CD4-positive, alpha-beta T cell treated with Interleukin-4 for 1 hour (primary cell): ENCODE data around the gene PRR5L.
"Not testable (repeated sequence)": the region's sequence is repeated elsewhere in the genome, so short reads cannot be mapped to it uniquely, and the experiment has no call there.

Experiments
- DNase-seq, 2 donors: peaks; one replicate each; pipeline ENCODE4 v3.0.0-alpha.2; 2020 to 2022

The PRR5L gene

DNA sequence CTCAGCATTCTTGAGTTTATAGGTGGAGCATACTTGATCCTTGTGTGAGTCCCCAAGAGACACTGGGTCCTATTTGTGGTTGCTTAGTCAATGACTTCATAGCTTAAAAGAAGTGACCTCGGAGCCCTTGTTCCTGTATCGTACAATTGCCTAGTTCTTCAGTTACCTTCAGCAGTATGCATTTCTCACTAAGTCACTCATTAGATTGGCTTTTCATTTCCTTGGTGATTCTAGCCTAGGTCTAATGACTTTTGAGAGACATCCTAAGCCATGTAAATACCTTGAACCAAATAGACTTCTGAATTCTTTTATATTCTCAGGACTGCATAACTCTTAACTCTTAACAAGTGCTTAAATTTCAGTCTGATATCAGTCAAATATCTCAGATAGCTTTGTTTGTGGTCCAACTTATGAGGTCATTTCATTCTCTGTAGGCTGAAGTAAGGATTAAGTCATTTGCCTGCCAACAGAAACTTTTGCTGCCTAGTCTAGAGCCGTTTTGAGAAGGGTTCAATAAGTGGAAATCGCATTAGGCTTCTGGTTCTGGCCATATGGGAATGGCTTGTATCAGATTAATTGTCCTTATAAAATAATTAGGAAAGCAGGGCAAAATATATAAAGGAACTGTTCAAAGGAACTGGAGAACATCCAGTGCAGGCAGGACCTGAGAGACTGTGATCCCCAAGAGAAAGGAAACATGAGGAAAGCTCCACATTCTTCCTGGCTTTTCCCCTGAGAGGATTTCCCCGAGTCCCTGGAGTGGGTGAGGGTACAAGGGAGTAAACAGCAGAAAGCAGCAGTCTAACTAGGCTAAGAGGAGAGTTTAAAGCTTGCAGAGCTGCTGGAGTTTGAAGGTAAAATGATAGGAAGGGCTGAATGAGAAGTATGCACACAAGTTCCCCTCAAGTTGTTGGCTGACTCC lies 174.1 kb downstream of the PRR5L start:
- no peak for DNase-seq

GRCh38 chr11:36471577-36471976 lies 175.5 kb downstream of the PRR5L start:
- no peak for DNase-seq

GRCh38 chr11:36475192-36475591 lies 179.1 kb downstream of the PRR5L start:
- DNase-seq = no peak

GRCh38 chr11:36478700-36479329 lies 182.7 kb downstream of the PRR5L start:
- peak; percentile 36 to 55 for DNase-seq

GRCh38 chr11:36480833-36481232 lies 184.7 kb downstream of the PRR5L start:
- DNase-seq = no peak

DNA sequence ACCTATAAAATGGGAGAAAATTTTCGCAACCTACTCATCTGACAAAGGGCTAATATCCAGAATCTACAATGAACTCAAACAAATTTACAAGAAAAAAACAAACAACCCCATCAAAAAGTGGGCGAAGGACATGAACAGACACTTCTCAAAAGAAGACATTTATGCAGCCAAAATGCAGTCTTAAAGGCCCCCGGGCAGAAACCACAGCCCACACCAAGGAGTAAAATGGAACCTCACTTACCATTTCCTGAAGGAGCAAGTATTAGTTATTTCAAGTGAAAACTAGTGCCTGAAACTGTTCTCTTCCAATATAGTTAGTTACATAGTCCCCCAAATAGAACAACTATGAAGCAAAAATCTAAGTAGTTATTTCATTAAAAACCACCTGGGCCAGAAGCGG lies 187.0 kb downstream of the PRR5L start:
- DNase-seq = not testable (repeated sequence)

- DNase-seq = no peak
Observed at GRCh38 chr11:36485298-36486002, 189.4 kb downstream of the PRR5L start.

DNA sequence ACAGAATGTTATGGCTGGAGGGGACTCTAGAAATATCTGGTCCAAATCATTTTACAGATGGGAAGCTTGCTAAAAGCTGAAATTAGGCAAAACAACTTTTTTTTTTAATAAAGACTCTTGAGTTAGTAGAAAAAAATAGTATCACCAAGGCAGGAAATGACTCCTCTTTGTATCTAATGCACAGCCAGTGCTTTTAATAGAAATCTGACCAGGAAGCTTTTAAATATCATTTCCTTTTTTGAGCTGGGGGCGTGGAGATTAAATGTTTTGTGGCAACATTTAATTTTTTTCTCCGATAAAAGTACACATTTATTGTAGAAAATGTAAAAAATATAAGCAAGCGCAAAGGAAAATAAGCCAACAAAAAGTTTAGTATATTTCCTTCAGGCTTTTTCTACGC lies 191.5 kb downstream of the PRR5L start:
- DNase-seq = no peak

GRCh38 chr11:36488096-36488495 lies 192.0 kb downstream of the PRR5L start:
- no peak for DNase-seq

DNA sequence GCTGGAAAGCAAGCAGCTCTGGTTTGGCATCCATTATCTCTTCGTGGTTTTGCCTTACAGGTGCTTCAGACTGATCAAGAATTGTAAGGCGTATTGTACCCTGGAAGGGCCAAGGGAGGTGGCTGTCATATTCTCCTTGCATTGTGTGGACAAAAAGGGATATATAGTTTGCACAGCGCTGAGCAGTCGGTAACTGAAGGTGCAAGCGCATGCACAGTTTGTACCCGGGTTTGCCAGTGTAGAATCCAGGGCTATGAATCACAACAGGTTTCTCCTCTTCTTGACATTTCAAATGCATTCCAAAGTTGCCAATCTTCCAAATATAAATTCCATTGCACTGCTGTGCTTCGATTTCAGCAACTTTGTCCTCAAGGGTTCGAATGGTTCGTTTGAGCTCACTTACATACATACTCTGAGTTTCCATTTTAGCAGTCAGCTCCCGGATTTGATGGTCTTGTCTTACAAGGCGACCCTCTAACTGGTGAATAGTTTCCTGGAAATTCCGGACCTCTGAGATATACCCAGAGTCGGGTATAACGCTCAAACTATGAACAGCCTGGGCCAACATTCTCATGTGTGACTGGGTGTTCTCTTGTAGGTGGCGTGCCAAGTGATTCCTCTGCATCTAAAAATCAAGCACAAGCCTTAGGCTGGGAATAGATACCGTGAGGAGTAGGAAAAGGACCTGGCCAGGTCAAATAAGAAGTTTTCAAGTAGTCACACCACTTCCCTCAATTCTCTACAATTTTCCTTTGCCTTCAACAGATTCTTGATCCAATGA lies 194.1 kb downstream of the PRR5L start:
- no peak for DNase-seq

- peak; percentile 30 to 69 for DNase-seq
Observed at GRCh38 chr11:36492724-36493304, 196.7 kb downstream of the PRR5L start.

DNA sequence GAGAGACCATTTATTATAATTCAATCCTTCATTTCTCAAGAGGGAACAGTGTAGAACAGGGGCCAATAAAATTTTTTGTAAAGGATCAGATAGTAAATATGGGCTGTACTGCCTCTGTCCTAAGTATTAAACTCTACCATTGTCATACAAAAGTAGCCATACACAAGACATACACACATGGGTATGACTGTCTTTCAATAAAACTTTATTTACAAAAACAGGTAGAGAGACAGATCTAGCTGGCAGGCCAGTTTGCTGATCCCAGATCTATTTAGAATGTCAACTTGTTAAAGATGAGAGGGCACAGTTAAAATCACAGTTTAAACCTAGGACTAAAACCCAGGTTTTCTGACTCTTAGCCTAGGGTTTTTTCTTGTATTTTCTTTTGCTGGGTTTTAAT lies 197.2 kb downstream of the PRR5L start:
- DNase-seq = no peak

- DNase-seq = no peak
Observed at GRCh38 chr11:36498721-36499120, 202.6 kb downstream of the PRR5L start.

GRCh38 chr11:36499315-36499714 lies 203.2 kb downstream of the PRR5L start:
- no peak for DNase-seq

GRCh38 chr11:36500315-36500721 lies 204.2 kb downstream of the PRR5L start:
- peak in 1 of 2 donors; percentile 17 for DNase-seq

DNA sequence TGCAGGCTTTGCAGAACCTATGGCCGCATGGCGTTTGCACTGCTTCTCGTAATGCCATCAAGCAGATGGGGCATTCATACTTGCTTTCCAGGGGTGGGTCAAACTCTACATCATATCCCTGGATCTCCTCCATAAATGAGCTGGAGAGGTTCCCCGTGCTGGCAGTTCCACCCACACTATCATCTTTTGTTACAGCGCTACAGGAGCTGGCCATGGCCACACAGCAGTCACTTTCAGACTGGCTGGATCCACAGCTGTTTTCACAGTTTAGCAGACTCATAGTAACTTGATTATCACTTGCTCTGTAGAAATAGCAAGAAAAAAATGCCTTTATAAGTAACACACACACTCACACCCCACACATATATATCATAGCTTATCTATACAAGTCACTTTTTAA lies 205.1 kb downstream of the PRR5L start:
- DNase-seq = no peak

DNA sequence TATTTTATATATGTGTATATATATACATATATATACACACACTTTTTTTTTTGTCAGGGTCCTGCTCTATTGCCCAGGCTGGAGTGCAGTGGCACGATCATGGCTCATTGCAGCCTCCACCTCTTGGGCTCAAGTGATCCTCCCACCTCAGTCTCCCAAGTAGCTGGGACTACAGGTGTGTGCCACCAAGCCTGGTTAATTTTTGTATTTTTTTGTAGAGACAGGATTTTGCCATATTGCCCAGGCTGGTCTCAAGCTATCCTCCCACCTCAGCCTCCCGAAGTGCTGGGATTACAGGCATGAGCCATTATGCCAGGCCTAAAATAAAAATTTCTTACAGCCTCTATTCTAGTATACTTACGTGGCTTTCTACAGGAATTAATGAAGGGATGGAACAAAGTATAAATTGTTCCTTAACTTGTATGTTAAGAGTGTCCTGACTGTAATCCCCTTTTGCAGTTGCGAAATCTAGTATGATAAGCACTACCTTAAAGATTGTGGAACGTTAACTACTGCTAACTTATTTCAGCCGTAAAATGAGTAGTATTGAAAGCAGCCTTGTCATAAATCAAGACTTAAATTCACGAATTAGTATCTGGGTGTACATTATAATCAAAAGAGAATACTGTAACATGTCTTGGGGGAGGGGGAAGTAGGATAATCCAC lies 211.9 kb downstream of the PRR5L start:
- DNase-seq = no peak

DNA sequence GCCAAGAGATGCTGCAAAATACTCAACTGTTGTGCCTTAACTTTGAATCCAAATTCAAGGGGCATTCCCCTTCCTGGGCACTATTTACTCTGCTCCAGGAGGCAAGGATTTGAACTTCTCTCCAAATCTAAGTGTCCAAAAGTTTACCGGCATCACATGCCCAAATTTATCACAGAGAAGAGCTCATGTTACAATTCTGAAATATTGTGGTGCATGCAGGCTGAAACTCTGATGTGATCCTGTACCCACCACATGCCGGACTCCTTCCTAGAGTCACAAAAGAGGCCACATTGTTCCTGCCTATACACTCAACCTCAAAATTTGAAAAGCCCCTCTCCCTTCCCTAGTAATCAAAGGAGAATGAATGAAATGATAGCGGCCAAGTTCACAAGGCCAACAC lies 212.7 kb downstream of the PRR5L start:
- DNase-seq = no peak

DNA sequence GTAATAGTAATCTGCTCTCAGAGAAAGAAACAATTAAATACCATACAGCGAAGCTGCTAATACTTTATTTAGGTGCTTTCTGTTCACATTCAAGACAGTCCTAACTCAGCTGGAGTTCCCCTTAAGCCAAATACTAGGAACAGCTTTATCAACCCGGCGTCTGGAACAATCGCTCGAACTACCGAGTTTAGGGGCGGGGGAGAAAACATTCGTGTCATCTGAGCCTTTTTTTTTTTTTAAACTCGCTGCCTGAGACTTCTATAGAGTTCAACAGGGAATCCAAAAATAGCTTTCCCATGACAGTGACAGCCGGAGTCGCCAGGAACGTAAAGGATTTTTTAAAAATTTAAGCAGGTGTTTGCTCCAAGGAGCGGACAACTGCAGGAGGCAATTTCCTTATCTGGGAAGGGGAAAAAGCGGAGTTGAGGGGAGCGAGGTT lies 213.1 kb downstream of the PRR5L start:
- peak; percentile 46 to 71 for DNase-seq

GRCh38 chr11:36509694-36510593 lies 213.9 kb downstream of the PRR5L start, which contains the start of gene TRAF6:
TRAF6 (minus strand) TSS chr11:36510272; CDS start chr11:36501515, 8,757 bp downstream.
- DNase-seq = peak; percentile 85 to 87

DNA sequence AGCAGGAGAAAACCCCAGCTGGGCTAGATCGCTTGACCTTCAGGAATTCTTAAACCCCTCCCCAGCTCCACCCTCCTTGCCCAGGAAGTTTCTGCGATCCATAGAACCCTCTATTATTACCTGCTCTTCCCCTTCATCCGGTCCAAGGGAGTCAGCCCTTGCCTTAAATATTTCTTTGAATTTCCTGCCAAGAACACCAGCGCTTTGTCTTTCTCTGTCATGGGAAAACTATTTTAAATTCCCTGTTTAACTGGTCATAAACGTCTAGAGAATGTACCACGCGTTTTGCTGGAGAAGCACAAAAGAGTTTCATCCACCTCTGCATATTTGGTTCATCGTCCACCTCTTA lies 214.5 kb downstream of the PRR5L start:
- no peak for DNase-seq
